Fibroblast of villous mesenchyme (primary cell): ENCODE data around the gene FBLN5. TPM values are rescaled to one million over a fixed set of nuclear protein-coding genes. Genes with fewer than 3 reads are reported as not detected.

Experiments used
- DNase-seq: peaks from one replicate; pipeline ENCODE4 v3.0.0-alpha.2; 2010; ENCODE audit warnings: low read depth
- H3K4me3 ChIP-seq: 2 replicates; pipeline ENCODE4 v1.5.1; 2011; ENCODE audit warnings: low read depth, mild to moderate bottlenecking, low read length
- CTCF ChIP-seq: IDR thresholded peaks from 2 replicates; pipeline ENCODE4 v1.5.1; 2012; ENCODE audit warnings: low read depth, mild to moderate bottlenecking, low read length; ENCODE audit not compliant: insufficient read depth
- total RNA-seq: library from RNA; depleted of rRNA; stranded (reverse); fragments of >200 nt; gene quantifications from 2 replicates; pipeline ENCODE4 v1.2.3, GENCODE V29; 2012

FBLN5 gene
- total RNA-seq, 1 donor, result 77.7 TPM

DNA sequence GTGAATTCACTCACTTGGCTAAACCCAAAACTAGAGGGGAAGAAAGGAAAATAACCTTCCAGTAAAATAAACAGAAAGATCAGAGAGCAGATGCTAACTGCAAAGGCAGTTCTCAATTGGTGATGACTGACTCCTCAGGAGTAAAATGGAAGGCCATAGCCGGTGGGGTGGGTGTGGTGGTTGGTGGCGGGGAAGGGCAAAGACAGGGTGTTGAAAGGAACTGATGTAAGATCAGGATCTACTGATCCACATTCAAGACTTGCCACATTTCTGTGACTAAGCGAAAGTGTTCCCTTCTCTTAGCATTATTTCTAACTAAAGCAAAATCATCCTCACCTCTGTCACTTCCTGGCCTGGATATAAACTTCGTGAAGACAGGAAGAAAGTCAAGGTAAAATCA lies 53.8 kb downstream of the FBLN5 start:
- no peak for DNase-seq
- no peak for TF ChIP-seq CTCF
- H3K4me3 ChIP-seq, result no peak overlapping the region

GRCh38 chr14:91893007-91893406 lies 54.5 kb downstream of the FBLN5 start:
- no peak for DNase-seq
- peak; percentile 60 for TF ChIP-seq CTCF
- no peak overlapping the region for H3K4me3 ChIP-seq

- TF ChIP-seq CTCF, result no peak
- no peak for DNase-seq
- no peak overlapping the region for H3K4me3 ChIP-seq
These were observed 55.7 kb downstream of the FBLN5 start for GRCh38 chr14:91891721-91892220.

DNA sequence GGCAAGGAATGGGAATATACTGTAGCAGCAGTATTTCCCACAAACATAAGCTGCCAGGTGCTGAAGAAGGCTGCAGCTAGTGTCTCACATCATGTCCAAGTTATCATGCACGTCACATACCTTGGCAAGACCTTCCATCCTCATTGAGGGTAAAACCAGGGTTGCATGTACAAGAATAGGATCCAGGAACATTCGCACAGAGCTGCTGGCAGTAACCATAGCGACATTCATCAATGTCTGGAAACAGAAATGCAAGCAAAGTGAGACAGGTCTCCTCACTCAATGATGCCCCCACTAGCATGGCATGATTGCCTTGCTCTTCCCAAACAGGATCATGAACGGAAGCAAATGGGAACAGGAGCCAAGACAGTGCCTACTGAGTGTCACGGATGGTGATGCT lies 56.4 kb downstream of the FBLN5 start:
- DNase-seq, result no peak
- no peak for TF ChIP-seq CTCF
- no peak overlapping the region for H3K4me3 ChIP-seq

DNA sequence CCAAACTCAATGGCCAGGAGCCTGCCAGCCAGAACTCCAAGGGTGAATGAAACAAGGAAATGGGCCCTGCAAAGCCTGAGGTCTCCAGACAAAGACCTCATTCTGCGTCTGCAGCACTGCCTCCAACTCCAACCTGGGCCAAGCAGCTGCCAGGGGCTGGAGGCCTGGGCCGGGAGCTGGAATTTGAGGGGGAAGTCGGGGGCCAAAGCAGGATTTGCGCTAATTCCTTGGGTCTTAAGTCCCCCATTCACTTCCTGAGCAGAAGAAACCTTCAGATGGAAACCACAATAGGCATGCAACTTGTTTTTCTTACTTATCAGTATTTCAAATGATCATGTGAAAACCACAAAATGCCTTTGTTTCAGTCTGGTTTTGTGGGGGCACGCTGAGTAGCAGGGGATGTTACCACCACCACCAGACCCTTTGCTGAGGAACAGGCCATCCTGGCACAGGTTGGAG lies 57.2 kb downstream of the FBLN5 start:
- DNase-seq, result no peak
- TF ChIP-seq CTCF, result no peak
- no peak overlapping the region for H3K4me3 ChIP-seq

DNA sequence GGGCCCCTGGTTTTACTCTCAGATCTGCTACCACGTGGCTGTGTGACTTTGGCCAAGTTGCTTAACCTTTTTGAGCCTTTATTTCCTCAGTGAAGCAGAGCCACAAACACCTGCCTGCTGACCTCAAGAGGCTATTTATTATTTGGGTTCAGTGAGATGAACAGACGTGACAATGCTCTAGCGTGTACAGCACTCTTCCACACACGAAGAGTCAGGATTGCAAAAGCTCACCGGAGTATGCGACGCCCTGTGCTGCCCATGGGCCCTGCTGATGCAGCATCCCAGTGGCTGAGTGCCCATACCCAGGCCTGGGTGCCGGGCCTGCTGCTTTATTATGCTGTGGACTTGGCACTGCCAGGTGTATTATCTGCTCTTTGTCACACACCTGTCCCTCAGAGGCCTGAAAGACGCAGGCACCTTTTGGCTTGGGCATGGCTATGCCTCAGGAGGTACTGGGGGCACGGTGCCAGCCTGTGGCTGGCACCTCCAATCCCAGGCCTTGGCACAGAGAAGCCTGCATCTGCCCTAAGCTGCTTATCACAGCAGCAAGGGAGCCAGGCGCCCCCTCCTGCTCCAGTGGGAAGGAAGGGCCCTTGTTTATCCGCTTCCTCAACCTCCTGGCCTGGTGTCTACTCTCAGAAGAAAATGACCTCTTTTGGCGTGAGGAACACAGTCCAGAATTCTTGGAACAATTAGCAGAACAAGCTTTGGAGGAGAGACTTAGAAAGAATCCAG lies 57.9 kb downstream of the FBLN5 start:
- no peak overlapping the region for H3K4me3 ChIP-seq
- no peak for TF ChIP-seq CTCF
- no peak for DNase-seq
